Limb (tissue), 2 donors: ENCODE measurements around the gene PCDHGA11.
"Not testable (repeated sequence)": the region's sequence is repeated elsewhere in the genome, so short reads cannot be mapped to it uniquely, and the experiment has no call there.

Source experiments
- DNase-seq, 2 donors: peaks; one replicate each; pipeline ENCODE4 v3.0.0-alpha.2; 2016; ENCODE audit errors: extremely low spot score in 2 of 2

Gene PCDHGA11

DNA sequence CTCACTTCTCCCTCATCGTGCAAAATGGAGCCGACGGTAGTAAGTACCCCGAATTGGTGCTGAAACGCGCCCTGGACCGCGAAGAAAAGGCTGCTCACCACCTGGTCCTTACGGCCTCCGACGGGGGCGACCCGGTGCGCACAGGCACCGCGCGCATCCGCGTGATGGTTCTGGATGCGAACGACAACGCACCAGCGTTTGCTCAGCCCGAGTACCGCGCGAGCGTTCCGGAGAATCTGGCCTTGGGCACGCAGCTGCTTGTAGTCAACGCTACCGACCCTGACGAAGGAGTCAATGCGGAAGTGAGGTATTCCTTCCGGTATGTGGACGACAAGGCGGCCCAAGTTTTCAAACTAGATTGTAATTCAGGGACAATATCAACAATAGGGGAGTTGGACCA is 10.4 kb downstream of the PCDHGA11 start:
- no peak for DNase-seq

DNA sequence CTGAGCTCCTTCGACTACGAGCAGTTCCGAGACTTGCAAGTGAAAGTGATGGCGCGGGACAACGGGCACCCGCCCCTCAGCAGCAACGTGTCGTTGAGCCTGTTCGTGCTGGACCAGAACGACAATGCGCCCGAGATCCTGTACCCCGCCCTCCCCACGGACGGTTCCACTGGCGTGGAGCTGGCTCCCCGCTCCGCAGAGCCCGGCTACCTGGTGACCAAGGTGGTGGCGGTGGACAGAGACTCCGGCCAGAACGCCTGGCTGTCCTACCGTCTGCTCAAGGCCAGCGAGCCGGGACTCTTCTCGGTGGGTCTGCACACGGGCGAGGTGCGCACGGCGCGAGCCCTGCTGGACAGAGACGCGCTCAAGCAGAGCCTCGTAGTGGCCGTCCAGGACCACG is 11.5 kb downstream of the PCDHGA11 start:
- DNase-seq, result not testable (repeated sequence)

DNA sequence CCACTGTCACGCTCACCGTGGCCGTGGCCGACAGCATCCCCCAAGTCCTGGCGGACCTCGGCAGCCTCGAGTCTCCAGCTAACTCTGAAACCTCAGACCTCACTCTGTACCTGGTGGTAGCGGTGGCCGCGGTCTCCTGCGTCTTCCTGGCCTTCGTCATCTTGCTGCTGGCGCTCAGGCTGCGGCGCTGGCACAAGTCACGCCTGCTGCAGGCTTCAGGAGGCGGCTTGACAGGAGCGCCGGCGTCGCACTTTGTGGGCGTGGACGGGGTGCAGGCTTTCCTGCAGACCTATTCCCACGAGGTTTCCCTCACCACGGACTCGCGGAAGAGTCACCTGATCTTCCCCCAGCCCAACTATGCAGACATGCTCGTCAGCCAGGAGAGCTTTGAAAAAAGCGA is 11.9 kb downstream of the PCDHGA11 start:
- not testable (repeated sequence) for DNase-seq

DNA sequence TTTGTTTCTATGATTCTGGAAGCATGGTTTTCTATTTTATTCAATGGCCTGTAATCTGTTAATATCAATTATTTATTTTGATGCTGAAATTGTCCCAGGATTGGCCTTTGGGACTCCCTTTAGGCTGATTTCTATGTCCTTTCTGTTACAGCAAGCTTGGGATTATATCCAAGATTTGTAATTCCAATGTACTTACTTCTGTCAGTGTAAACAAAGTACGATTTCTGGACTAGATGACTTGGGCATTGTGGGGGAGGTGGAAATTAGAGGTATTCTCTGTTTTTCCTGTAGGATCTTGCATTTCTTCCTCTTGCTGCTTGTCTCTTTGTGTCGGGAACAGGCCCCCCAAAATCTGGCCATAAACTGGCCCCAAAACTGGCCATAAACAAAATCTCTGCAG is 13.2 kb downstream of the PCDHGA11 start:
- DNase-seq, result no peak

DNA sequence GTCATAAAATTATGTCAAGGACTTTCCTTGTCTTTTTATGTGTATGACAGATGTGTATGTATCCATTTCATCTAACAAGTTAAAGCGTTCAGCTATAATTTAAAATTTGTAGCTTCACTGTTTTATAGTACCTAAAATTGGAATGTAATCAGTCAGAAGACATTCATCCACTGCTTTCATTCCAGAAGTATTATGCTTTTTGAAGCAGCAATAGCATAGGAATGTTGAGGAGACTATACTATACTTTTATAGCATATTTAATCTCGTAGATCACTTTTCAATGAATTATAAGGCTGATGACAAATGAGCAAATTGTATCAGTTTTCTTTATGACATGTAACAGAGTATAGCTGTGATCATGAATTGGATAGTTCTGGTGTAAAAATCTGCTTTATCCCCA is 16.4 kb downstream of the PCDHGA11 start:
- no peak for DNase-seq

DNA sequence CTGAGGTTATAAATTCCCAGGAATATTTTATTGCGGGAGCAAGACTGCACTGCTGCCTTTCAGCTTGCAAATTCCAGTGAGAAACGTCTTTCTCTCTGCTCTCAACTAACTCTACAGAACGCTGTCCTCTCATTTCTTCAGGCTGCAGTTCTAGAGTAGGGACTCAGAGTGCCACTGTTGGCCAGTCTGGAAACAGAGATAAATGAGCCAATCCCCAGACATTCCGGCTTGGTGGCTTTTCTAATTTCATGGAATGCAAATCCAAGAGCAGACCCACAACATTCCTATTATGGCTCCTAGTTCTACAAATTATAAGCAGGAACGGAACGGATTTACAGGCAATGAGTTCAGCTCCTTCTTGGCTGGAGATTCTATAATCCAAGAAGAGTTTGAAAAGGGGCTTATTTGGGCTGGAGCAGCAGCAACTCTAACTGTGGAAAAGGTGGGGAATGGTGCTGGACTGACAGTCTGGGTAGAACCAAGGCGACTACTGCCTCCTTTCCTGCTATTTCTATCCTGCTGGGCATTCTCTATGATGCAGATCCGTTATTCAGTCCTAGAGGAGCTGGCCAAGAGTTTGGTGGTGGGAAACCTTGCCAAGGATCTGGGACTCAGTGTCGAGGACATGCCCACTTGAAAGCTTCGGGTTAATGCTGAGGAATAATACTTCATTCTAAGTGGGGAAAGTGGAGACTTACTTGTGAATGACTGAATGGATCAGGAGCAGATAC is 18.7 kb downstream of the PCDHGA11 start:
- DNase-seq, result no peak

DNA sequence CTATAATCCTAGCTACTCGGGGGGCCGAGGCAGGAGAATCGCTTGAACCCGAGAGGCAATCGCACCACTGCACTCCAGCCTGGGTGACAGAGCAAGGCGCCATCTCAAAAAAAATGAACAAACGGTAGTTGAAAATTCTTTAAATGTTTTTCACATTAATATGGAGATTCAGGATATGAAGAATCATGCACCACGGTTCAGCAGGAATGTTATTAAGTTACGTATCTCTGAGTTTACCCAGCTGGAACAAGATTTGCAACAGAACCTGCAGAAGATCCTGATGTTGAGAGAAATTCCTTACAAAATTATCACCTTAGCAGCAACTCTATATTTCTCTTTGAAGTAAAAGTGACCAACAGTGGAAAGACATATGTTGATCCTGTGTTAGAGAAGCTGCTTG is 19.5 kb downstream of the PCDHGA11 start:
- no peak for DNase-seq

DNA sequence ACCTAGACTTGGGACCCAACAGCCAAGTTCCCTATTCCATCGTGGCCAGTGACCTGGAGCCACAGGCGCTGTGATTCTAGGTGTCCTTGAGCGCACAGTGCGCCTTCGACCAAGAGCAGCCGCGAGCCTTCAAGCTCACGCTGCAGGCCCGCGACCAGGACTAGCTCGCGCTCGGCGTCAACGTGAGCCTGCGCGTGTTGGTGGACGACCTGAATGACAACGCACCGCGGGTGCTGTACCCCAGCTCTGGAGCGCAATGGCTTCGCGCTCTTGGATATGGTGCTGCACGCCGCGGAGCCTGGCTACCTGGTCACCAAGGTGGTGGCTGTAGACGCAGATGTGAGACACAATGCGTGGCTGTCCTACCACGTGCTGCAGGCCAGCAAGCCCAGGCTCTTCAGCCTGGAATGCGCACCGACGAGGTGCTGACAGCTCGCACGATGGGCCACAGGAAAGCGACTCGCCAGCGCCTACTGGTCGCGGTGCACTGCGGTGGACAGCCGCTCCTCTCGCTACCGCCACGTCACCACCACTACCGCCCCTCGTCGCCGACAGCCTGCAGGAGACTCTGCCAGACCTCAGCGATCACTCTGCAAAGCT is 20.8 kb downstream of the PCDHGA11 start:
- DNase-seq, result no peak

DNA sequence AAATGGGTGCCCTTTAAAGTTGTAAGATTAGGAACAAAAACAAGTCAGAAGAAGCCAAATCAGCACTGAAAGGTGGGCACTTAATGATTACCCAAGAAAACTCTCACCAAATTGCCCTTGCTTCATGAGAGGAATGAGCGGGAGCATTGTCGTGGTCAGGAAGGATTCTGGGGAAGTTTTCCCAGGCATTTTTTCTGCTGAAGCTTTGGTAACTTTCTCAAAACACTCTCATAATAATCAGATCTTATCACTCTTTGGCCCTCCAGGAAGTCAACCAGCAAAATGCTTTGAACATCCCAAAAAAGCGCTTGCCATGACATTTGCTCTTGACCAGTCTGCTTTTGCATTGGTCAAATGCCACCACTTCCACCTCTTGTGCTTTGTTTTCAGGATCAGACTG is 44.5 kb downstream of the PCDHGA11 start:
- no peak for DNase-seq
